Measurements from ENCODE around the gene SIMC1.
"Not testable (repeated sequence)": the region's sequence is repeated elsewhere in the genome, so short reads cannot be mapped to it uniquely, and the experiment has no call there.

The SIMC1 gene

GRCh38 chr5:176238645-176239283, 540 bp downstream of the SIMC1 start:
- not testable (repeated sequence) for H3K9me3 Mint-ChIP-seq, H3K27me3 Mint-ChIP-seq, H3K4me3 Mint-ChIP-seq, H3K27ac Mint-ChIP-seq, DNase-seq, H3K36me3 Mint-ChIP-seq
- ATAC-seq (replicated peaks) = peak; percentile 49 to 50
- peaks cover 8 to 15% of the 10 kb centered on the region in 2 donors for H3K4me1 Mint-ChIP-seq

- H3K27ac Mint-ChIP-seq; ATAC-seq (replicated peaks); DNase-seq; H3K9me3 Mint-ChIP-seq; H3K27me3 Mint-ChIP-seq; H3K4me3 Mint-ChIP-seq; H3K36me3 Mint-ChIP-seq: not testable (repeated sequence)
- peaks cover 9 to 18% of the 10 kb centered on the region in 2 donors for H3K4me1 Mint-ChIP-seq
These were observed 1.1 kb downstream of the SIMC1 start for GRCh38 chr5:176239304-176239703.

- not testable (repeated sequence) for H3K27ac Mint-ChIP-seq; H3K4me3 Mint-ChIP-seq; H3K27me3 Mint-ChIP-seq; DNase-seq; H3K36me3 Mint-ChIP-seq; H3K9me3 Mint-ChIP-seq; ATAC-seq (replicated peaks)
- peaks cover 8 to 22% of the 10 kb centered on the region in 2 donors for H3K4me1 Mint-ChIP-seq
These were observed 6.1 kb downstream of the SIMC1 start for GRCh38 chr5:176244318-176244717.

- ATAC-seq (replicated peaks); H3K4me3 Mint-ChIP-seq; H3K27me3 Mint-ChIP-seq; DNase-seq; H3K36me3 Mint-ChIP-seq; H3K9me3 Mint-ChIP-seq; H3K27ac Mint-ChIP-seq: not testable (repeated sequence)
- H3K4me1 Mint-ChIP-seq = peaks cover 8 to 22% of the 10 kb centered on the region in 2 donors
These were observed 6.8 kb downstream of the SIMC1 start for GRCh38 chr5:176245074-176245473.

- not testable (repeated sequence) for H3K27ac Mint-ChIP-seq; H3K36me3 Mint-ChIP-seq; H3K4me3 Mint-ChIP-seq; ATAC-seq (replicated peaks); H3K27me3 Mint-ChIP-seq; H3K9me3 Mint-ChIP-seq; DNase-seq
- H3K4me1 Mint-ChIP-seq = peaks cover 7 to 22% of the 10 kb centered on the region in 2 donors
These were observed 7.3 kb downstream of the SIMC1 start for GRCh38 chr5:176245489-176245888.

GRCh38 chr5:176250691-176251090, 12.5 kb downstream of the SIMC1 start:
- H3K4me3 Mint-ChIP-seq; ATAC-seq (replicated peaks); H3K9me3 Mint-ChIP-seq; H3K27me3 Mint-ChIP-seq; H3K27ac Mint-ChIP-seq; H3K36me3 Mint-ChIP-seq; DNase-seq: not testable (repeated sequence)
- H3K4me1 Mint-ChIP-seq = peaks cover 5 to 21% of the 10 kb centered on the region in 2 donors

- not testable (repeated sequence) for DNase-seq; H3K9me3 Mint-ChIP-seq; H3K27ac Mint-ChIP-seq; ATAC-seq (replicated peaks); H3K27me3 Mint-ChIP-seq; H3K4me3 Mint-ChIP-seq; H3K36me3 Mint-ChIP-seq
- peaks cover 5 to 21% of the 10 kb centered on the region in 2 donors for H3K4me1 Mint-ChIP-seq
These were observed 13.9 kb downstream of the SIMC1 start for GRCh38 chr5:176252171-176252570.

- H3K4me1 Mint-ChIP-seq = peaks cover 1 to 14% of the 10 kb centered on the region in 2 donors
- H3K27me3 Mint-ChIP-seq; ATAC-seq (replicated peaks); DNase-seq; H3K4me3 Mint-ChIP-seq; H3K36me3 Mint-ChIP-seq; H3K9me3 Mint-ChIP-seq; H3K27ac Mint-ChIP-seq: not testable (repeated sequence)
These were observed 15.3 kb downstream of the SIMC1 start for GRCh38 chr5:176253370-176254065.

GRCh38 chr5:176254066-176254393, 15.8 kb downstream of the SIMC1 start:
- not testable (repeated sequence) for H3K9me3 Mint-ChIP-seq; H3K27ac Mint-ChIP-seq; H3K36me3 Mint-ChIP-seq; H3K27me3 Mint-ChIP-seq; DNase-seq; ATAC-seq (replicated peaks); H3K4me3 Mint-ChIP-seq
- peaks cover 1 to 13% of the 10 kb centered on the region in 2 donors for H3K4me1 Mint-ChIP-seq

- not testable (repeated sequence) for H3K27me3 Mint-ChIP-seq; H3K36me3 Mint-ChIP-seq; H3K27ac Mint-ChIP-seq; DNase-seq; ATAC-seq (replicated peaks); H3K9me3 Mint-ChIP-seq; H3K4me3 Mint-ChIP-seq; H3K4me1 Mint-ChIP-seq
These were observed 19.8 kb downstream of the SIMC1 start for GRCh38 chr5:176257871-176258505.

- H3K9me3 Mint-ChIP-seq; H3K4me3 Mint-ChIP-seq; H3K27ac Mint-ChIP-seq; ATAC-seq (replicated peaks); H3K27me3 Mint-ChIP-seq; H3K4me1 Mint-ChIP-seq; DNase-seq: not testable (repeated sequence)
- peaks cover 10 to 21% of the 10 kb centered on the region in 2 donors for H3K36me3 Mint-ChIP-seq
These were observed 22.5 kb downstream of the SIMC1 start for GRCh38 chr5:176260682-176261081.

- H3K4me3 Mint-ChIP-seq, H3K9me3 Mint-ChIP-seq, DNase-seq, H3K27ac Mint-ChIP-seq, H3K27me3 Mint-ChIP-seq, H3K4me1 Mint-ChIP-seq: not testable (repeated sequence)
- peaks cover 15 to 21% of the 10 kb centered on the region in 2 donors for H3K36me3 Mint-ChIP-seq
- peak; percentile 57 to 73 for ATAC-seq (replicated peaks)
These were observed 28.2 kb downstream of the SIMC1 start for GRCh38 chr5:176266448-176266847.

- not testable (repeated sequence) for H3K9me3 Mint-ChIP-seq; ATAC-seq (replicated peaks); H3K27me3 Mint-ChIP-seq; H3K4me1 Mint-ChIP-seq; H3K4me3 Mint-ChIP-seq; DNase-seq; H3K27ac Mint-ChIP-seq
- peaks cover 3 to 11% of the 10 kb centered on the region in 2 donors for H3K36me3 Mint-ChIP-seq
These were observed 50.8 kb downstream of the SIMC1 start for GRCh38 chr5:176289018-176289417.

GRCh38 chr5:176290057-176290840, 52.0 kb downstream of the SIMC1 start:
- not testable (repeated sequence) for H3K27me3 Mint-ChIP-seq; H3K27ac Mint-ChIP-seq; DNase-seq; ATAC-seq (replicated peaks); H3K9me3 Mint-ChIP-seq; H3K4me1 Mint-ChIP-seq; H3K4me3 Mint-ChIP-seq
- peaks cover 3 to 11% of the 10 kb centered on the region in 2 donors for H3K36me3 Mint-ChIP-seq
